ENCODE results near the gene DMD.
A peak's percentile ranks its signal among the peaks of the same experiment; 100 is the strongest.

The DMD gene

GRCh38 chrX:31112226-31112999 is 2098.9 kb downstream of the DMD start:
- Histone ChIP-seq H3K4me3 (ENCODE audit: low read length, poor library complexity, severe bottlenecking) (no peak overlapping the region), H4K20me1 (ENCODE audit: insufficient read depth, low read length, poor library complexity, severe bottlenecking) (no peaks in the 10 kb centered on the region), H3K9ac (ENCODE audit: low read depth, low read length, poor library complexity, severe bottlenecking) (no peak overlapping the region), H3K27me3 (ENCODE audit: insufficient read depth, low read length, poor library complexity, severe bottlenecking) (no peaks in the 10 kb centered on the region), H3K4me2 (ENCODE audit: low read depth, low read length, poor library complexity, severe bottlenecking) (no peak overlapping the region), H3K9me2 (replicated peaks; ENCODE audit: low read depth, low read length) (no peaks in the 10 kb centered on the region), H2AFZ (ENCODE audit: low read length) (peak overlapping the region; percentile 43; the same call in 1 of the 2 replicates), H3K9me3 (ENCODE audit: insufficient read depth, low read depth, low read length) (no peaks in the 10 kb centered on the region), H3K4me1 (ENCODE audit: insufficient read depth, low read length, poor library complexity, severe bottlenecking) (peaks cover 10% of the 10 kb centered on the region), H3K79me2 (ENCODE audit: insufficient read depth, low read length) (no peaks in the 10 kb centered on the region), H3F3A (ENCODE audit: low read depth) (no peaks in the 10 kb centered on the region), H3K36me3 (ENCODE audit: insufficient read depth, low read length) (no peaks in the 10 kb centered on the region)
- TF ChIP-seq CTCF (conservative IDR thresholded peaks at IDR 0.05; ENCODE audit: low read length) (no peak), EZH2phosphoT487 (IDR thresholded peaks at IDR 0.05; ENCODE audit: borderline replicate concordance) (no peak)

- H3K4me2 ChIP-seq (ENCODE audit: low read depth, low read length, poor library complexity, severe bottlenecking): no peak overlapping the region
- no peaks in the 10 kb centered on the region for H3K36me3 ChIP-seq (ENCODE audit: insufficient read depth, low read length)
- no peaks in the 10 kb centered on the region for H3K27me3 ChIP-seq (ENCODE audit: insufficient read depth, low read length, poor library complexity, severe bottlenecking)
- no peak for TF ChIP-seq CTCF (conservative IDR thresholded peaks at IDR 0.05; ENCODE audit: low read length)
- TF ChIP-seq EZH2phosphoT487 (IDR thresholded peaks at IDR 0.05; ENCODE audit: borderline replicate concordance): no peak
- H3K79me2 ChIP-seq (ENCODE audit: insufficient read depth, low read length): no peaks in the 10 kb centered on the region
- no peak overlapping the region for H3K9ac ChIP-seq (ENCODE audit: low read depth, low read length, poor library complexity, severe bottlenecking)
- no peaks in the 10 kb centered on the region for H3K9me3 ChIP-seq (ENCODE audit: insufficient read depth, low read depth, low read length)
- peaks cover 10% of the 10 kb centered on the region for H3K4me1 ChIP-seq (ENCODE audit: insufficient read depth, low read length, poor library complexity, severe bottlenecking)
- H2AFZ ChIP-seq (ENCODE audit: low read length): no peak overlapping the region
- no peaks in the 10 kb centered on the region for H4K20me1 ChIP-seq (ENCODE audit: insufficient read depth, low read length, poor library complexity, severe bottlenecking)
- H3K9me2 ChIP-seq (replicated peaks; ENCODE audit: low read depth, low read length): no peaks in the 10 kb centered on the region
- no peaks in the 10 kb centered on the region for H3F3A ChIP-seq (ENCODE audit: low read depth)
- no peak overlapping the region for H3K4me3 ChIP-seq (ENCODE audit: low read length, poor library complexity, severe bottlenecking)
Observed at GRCh38 chrX:31110657-31111056, 2100.7 kb downstream of the DMD start.

- H3K27me3 ChIP-seq (ENCODE audit: insufficient read depth, low read length, poor library complexity, severe bottlenecking): no peaks in the 10 kb centered on the region
- no peak for TF ChIP-seq EZH2phosphoT487 (IDR thresholded peaks at IDR 0.05; ENCODE audit: borderline replicate concordance)
- TF ChIP-seq CTCF (conservative IDR thresholded peaks at IDR 0.05; ENCODE audit: low read length): no peak
- H3K9me3 ChIP-seq (ENCODE audit: insufficient read depth, low read depth, low read length): no peaks in the 10 kb centered on the region
- no peaks in the 10 kb centered on the region for H4K20me1 ChIP-seq (ENCODE audit: insufficient read depth, low read length, poor library complexity, severe bottlenecking)
- H2AFZ ChIP-seq (ENCODE audit: low read length): no peak overlapping the region; the same call in 1 of the 2 replicates
- H3K79me2 ChIP-seq (ENCODE audit: insufficient read depth, low read length): no peaks in the 10 kb centered on the region
- no peaks in the 10 kb centered on the region for H3K36me3 ChIP-seq (ENCODE audit: insufficient read depth, low read length)
- H3K4me2 ChIP-seq (ENCODE audit: low read depth, low read length, poor library complexity, severe bottlenecking): peak overlapping the region; percentile 51
- peaks cover 28% of the 10 kb centered on the region for H3K4me1 ChIP-seq (ENCODE audit: insufficient read depth, low read length, poor library complexity, severe bottlenecking)
- H3F3A ChIP-seq (ENCODE audit: low read depth): no peaks in the 10 kb centered on the region
- H3K9me2 ChIP-seq (replicated peaks; ENCODE audit: low read depth, low read length): no peaks in the 10 kb centered on the region
- H3K4me3 ChIP-seq (ENCODE audit: low read length, poor library complexity, severe bottlenecking): no peak overlapping the region
- H3K9ac ChIP-seq (ENCODE audit: low read depth, low read length, poor library complexity, severe bottlenecking): no peak overlapping the region
Observed at GRCh38 chrX:31099536-31100090, 2111.7 kb downstream of the DMD start.
